HT1080 (cell line): ENCODE data around the gene COLEC12. TPM values are rescaled to one million over a fixed set of nuclear protein-coding genes. Genes with fewer than 3 reads are reported as not detected.
"Not testable (repeated sequence)": the region's sequence is repeated elsewhere in the genome, so short reads cannot be mapped to it uniquely, and the experiment has no call there.

Experiments used
- DNase-seq: peaks from one replicate; pipeline ENCODE4 v3.0.0-alpha.2; 2015; ENCODE audit warnings: low read depth
- total RNA-seq: library from RNA; depleted of rRNA; stranded (reverse); fragments of >200 nt; shearing (Covaris generic); gene quantifications from 2 replicates; pipeline ENCODE4 v1.2.3, GENCODE V29; 2014; rRNA removed

Gene COLEC12
- total RNA-seq, 1 experiment from 2014 or later, result not detected

DNA sequence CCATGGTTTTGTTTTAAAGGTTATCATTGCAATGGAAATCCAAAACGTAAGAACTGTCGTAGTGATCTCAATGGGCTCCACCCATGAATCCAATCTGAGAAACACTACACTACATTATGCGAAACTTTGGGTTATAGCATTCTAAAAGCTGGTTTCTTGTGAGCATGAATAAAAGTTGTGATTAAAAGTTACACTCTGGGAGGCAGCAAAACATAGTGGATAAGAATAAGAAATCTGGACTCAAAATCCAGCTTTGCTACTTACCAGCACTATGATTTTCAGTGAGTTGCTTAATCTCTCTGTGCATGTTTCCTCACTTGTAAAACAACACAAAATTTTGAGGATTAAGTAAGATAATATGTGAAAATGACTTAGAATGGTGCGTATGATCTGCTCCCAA is 207.0 kb downstream of the COLEC12 start:
- no peak for DNase-seq

- no peak for DNase-seq
Observed at GRCh38 chr18:292271-292670, 208.2 kb downstream of the COLEC12 start.

GRCh38 chr18:289970-290369 is 210.5 kb downstream of the COLEC12 start:
- not testable (repeated sequence) for DNase-seq

DNA sequence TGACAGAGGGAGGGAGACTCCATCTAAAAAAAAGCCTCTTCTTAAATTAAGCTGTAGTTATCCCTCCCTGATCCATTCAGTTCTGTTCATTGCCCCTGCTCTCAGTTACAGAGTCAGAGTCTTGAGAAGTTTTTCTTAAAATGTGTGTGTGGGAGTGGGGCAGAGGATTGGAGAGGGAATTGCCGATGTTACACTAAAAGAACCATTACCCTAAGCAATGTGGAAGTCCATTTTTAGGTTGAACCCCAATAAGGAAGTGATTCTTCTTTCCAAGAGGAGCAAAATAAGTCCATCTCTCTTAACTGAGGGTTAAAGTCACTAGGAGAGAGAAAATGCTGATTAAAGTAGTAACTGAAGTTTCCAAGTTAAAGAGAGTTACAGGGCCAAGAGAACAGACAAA is 211.5 kb downstream of the COLEC12 start:
- DNase-seq, result no peak

- no peak for DNase-seq
Observed at GRCh38 chr18:286515-287310, 213.8 kb downstream of the COLEC12 start.

GRCh38 chr18:285817-286216 is 214.7 kb downstream of the COLEC12 start:
- no peak for DNase-seq

DNA sequence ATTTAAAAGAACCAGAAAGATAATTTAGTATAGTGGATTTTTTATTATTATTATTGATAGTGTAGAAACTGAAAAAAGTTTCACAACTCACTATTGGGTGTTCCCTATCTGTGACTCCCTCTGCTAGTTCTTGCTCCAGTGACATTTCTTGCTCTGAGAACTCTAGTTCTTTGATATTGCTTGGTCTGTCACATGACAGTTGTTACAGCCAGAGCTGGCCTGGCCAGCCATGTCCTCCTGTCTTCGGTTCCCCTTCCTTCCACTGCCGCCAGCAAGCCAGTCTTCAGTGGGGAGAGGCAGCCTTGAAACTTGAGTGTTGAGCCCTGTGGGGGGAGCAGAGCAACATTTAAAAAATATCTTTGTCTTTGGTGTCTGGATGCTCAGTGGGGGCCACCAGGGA is 225.0 kb downstream of the COLEC12 start:
- no peak for DNase-seq

DNA sequence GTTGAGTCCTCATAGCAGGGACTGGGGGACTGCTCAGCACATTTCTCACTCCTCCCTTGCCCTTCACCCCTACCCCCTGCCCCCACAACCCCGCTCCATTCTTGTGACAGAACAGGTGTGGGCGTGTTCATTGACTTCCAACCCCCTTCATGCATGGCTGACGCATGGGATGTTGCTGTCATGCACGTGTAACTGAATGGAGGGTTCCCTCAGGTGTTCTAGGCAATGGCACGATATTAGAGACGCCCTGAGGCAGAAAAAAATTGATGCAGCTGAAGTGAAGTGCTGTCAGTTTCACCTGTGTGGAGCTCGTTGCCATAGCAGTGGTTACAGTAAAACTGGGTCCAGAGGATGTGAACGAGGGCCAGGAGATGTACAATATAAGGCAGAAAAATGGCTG is 226.2 kb downstream of the COLEC12 start:
- DNase-seq, result no peak

- no peak for DNase-seq
Observed at GRCh38 chr18:273525-273924, 227.0 kb downstream of the COLEC12 start.

- DNase-seq, result no peak
Observed at GRCh38 chr18:272650-273049, 227.9 kb downstream of the COLEC12 start.

GRCh38 chr18:269480-270095 is 230.9 kb downstream of the COLEC12 start:
- no peak for DNase-seq

DNA sequence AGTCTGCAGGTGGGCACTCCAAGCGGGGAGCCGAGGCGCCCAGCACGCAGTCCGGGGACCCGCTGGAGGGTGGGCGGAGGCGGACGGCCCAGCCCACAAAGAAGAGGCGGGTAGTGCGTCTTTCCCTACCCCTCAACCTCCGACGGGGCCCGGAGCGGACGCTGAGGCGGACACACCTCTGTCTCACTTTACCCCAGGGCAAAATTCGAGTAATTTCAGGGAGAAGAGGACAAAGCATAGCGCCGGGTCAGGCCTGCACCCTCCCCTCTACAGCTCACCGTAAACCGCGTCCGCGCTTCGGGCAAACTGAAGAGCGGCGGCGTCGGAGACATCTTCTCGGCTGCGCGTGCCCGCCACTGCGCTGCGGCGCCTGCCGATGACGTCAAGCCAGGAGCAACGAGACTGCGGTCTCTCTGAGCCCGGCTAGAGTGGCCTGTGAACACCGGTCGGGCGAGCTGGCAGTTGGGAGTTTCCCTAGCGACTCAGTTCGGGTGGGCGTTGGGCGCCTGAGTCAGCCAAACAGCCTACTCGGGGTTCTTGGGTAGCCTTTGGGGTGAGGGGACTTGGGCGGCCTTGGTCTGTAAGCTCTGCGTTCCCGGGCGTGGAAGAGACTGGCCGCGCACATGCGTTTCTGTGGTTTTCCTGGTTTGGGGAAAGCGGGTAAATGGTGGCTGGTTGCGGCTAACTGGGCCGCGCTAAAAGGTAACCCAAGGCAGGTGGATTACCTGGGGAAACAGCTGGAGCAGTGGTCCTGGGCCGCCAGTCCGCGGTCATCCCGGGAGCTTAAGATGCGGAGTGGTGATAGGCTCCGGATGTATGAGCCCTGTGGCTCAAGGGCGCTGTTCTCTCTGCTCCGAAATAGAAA is 232.6 kb downstream of the COLEC12 start, which contains the start of gene THOC1:
Gene THOC1 (minus strand): TSS at position 360 of the 865 bp plus-strand sequence. CDS start 28 bp downstream, at position 332.
- peak; percentile 87 for DNase-seq

DNA sequence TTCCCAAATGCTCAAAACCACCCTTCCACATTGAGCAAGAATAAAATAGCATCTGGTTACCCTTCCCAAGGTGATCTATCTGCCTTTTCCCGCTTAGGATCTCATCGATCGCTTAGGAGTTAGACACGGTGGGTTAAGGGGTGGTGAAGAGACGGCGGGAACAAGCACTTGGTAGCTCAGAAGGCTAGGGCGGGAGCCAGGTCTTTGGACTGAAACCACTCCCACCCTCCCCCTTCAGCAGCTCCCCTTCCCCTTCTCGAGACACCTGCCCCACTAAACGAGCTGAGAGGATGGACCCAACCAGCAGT is 233.2 kb downstream of the COLEC12 start:
- no peak for DNase-seq

Other genes starting within 250 kb of the COLEC12 start
- gene THOC1, start 232.7 kb downstream of the COLEC12 start, total RNA-seq, result 40.3 and 43.2 TPM in 2 replicates
- not detected in 2 replicates for gene CETN1, start 79.7 kb upstream of the COLEC12 start, total RNA-seq
- gene CLUL1, start 96.3 kb upstream of the COLEC12 start, total RNA-seq, result not detected in 2 replicates
- gene TYMS, start 157.0 kb upstream of the COLEC12 start, total RNA-seq, result 59.2 and 135 TPM in 2 replicates
- gene ENOSF1, start 211.9 kb upstream of the COLEC12 start, total RNA-seq, result 10.0 and 11.0 TPM in 2 replicates